Measurements from ENCODE around the gene TWIST2. TPM values are rescaled to one million over a fixed set of nuclear protein-coding genes. Genes with fewer than 3 reads are reported as not detected.

The TWIST2 gene
- total RNA-seq, 2 experiments from 2014 or later = not detected

- Mint-ChIP-seq H3K27ac (no peak overlapping the region), H3K27me3 (peaks cover 33% of the 10 kb centered on the region), H3K4me3 (no peak overlapping the region), H3K9me3 (no peaks in the 10 kb centered on the region), H3K4me1 (no peaks in the 10 kb centered on the region), H3K36me3 (no peaks in the 10 kb centered on the region)
- POLR2A ChIA-PET = no interaction called here
- DNase-seq = no peak
- ATAC-seq (ENCODE audit: low read depth) = no peak
These were observed 107.1 kb downstream of the TWIST2 start for GRCh38 chr2:238954841-238955591.

GRCh38 chr2:238955648-238956531, 108.0 kb downstream of the TWIST2 start:
- POLR2A ChIA-PET = no interaction called here
- H3K4me3 Mint-ChIP-seq = no peak overlapping the region
- peaks cover 33% of the 10 kb centered on the region for H3K27me3 Mint-ChIP-seq
- no peaks in the 10 kb centered on the region for H3K4me1 Mint-ChIP-seq
- H3K36me3 Mint-ChIP-seq = no peaks in the 10 kb centered on the region
- H3K27ac Mint-ChIP-seq = no peak overlapping the region
- no peak for DNase-seq
- no peak for ATAC-seq (ENCODE audit: low read depth)
- H3K9me3 Mint-ChIP-seq = no peaks in the 10 kb centered on the region

DNA sequence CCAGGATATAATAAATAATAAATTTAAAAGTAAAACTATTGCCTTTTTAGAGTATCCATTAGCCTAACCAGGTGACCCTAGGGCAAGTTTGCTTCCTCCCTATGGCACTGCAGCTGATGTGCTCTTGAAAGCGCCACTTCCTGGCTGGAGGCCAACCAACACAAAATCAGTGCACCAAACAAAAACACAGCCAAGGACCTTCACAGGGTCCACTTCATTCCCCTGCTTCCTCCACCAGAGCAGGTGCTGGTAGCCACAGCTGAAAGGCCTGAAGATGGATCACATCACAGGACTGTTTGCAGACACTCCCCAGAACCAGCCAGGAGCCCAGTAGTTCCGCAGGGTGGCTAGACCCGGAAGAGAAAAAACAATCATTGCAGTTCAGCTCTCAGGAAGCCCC, 108.8 kb downstream of the TWIST2 start:
- POLR2A ChIA-PET = no interaction called here
- no peak overlapping the region for H3K27ac Mint-ChIP-seq

More for the DNA sequence above, 108.8 kb downstream of the TWIST2 start:
- no peaks in the 10 kb centered on the region for H3K9me3 Mint-ChIP-seq
- H3K4me3 Mint-ChIP-seq = no peak overlapping the region
- no peak for ATAC-seq (ENCODE audit: low read depth)
- peaks cover 34% of the 10 kb centered on the region for H3K27me3 Mint-ChIP-seq
- H3K4me1 Mint-ChIP-seq = no peaks in the 10 kb centered on the region
- no peak for DNase-seq
- no peaks in the 10 kb centered on the region for H3K36me3 Mint-ChIP-seq
